Adrenal gland (tissue), 5 donors: Measurements from ENCODE around the gene MSRB3.

ENCODE experiments used
- CTCF ChIP-seq, 6 experiments: fragments of 450-650 bp in 4 of 6; fragments of 200-600 bp in 2 of 6; sonication (generic) in 1 of 6; IDR thresholded peaks; 1 replicate in 5 of 6; 2 replicates in 1 of 6; pipeline versions ENCODE4 v1.5.1 to v1.8.0; 2016 to 2021; ENCODE audit warnings: antibody characterized with exemption in 6 of 6, mild to moderate bottlenecking in 2 of 6, moderate library complexity in 1 of 6
- POLR2A ChIP-seq, 2 donors: fragments of 450-650 bp; IDR thresholded peaks; one replicate each; pipeline ENCODE4 v1.6.1; 2017; ENCODE audit warnings: antibody characterized with exemption in 2 of 2, mild to moderate bottlenecking in 2 of 2, moderate library complexity in 1 of 2
- donor health status: DM: no; HTN: no; CAD: no.

GRCh38 chr12:65459545-65459944, 181.1 kb downstream of the MSRB3 start:
- no peak for TF ChIP-seq POLR2A (IDR thresholded peaks at IDR 0.05)
- no peak for TF ChIP-seq CTCF (IDR thresholded peaks at IDR 0.05)
